ENCODE data around the gene ACKR4. TPM values are rescaled to one million over a fixed set of nuclear protein-coding genes. Genes with fewer than 3 reads are reported as not detected.

Gene ACKR4
- total and polyA plus RNA-seq, 2 donors from 2014 or later: 1.0 to 1.1 TPM

DNA sequence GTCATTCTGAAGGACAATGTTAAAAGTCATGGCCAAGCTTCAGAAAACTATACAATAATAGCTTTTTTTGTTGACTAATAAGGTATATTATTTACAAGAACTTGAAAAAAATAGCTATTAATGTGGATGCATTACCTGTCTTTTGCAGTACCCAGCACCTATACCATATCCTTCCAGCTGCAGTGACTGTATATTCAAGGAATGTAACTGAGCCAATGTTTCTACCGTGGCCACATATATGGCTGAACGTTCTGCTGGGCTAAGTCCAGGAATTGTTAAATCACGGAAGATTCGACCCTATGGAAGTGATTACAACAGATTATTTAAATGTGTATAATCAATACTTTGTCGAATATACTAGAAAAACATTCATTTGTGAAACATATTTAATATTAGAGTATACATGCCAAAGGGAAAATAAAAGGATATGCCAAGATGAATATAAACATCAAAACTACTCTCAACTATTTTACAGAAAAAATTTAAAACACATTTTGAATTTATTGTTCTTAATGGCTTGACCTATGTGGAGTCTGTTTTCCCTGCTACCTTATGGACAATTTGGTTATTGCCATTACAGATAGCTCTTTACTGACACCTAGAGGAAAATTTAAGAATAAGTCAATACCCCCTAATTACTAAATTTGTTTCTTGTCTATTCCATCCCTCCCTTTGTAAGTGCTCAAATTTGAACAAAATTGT is 44.9 kb downstream of the ACKR4 start:
- DNase-seq (peak in 2 of 5 donors; percentile 37 to 55), FAIRE-seq (peak; percentile 91)
- H3K27me3 ChIP-seq (ENCODE audit: control insufficient read depth, insufficient read depth, low read length): no peaks in the 10 kb centered on the region
- no peak overlapping the region for H3K9ac ChIP-seq (ENCODE audit: low read length in 3 of 3)
- no peaks in the 10 kb centered on the region for H3K4me1 ChIP-seq (ENCODE audit: control insufficient read depth in 2 of 3, insufficient read depth in 2 of 3, low read depth in 1 of 3, low read length in 3 of 3)
- H3K4me3 ChIP-seq (ENCODE audit: low read length in 3 of 3): no peak overlapping the region
- peaks cover 0 to 25% (median 10%) of the 10 kb centered on the region in 3 donors for H3K36me3 ChIP-seq (ENCODE audit: control insufficient read depth in 2 of 3, insufficient read depth in 3 of 3, low read length in 3 of 3)
- TF ChIP-seq, protein P1, sequence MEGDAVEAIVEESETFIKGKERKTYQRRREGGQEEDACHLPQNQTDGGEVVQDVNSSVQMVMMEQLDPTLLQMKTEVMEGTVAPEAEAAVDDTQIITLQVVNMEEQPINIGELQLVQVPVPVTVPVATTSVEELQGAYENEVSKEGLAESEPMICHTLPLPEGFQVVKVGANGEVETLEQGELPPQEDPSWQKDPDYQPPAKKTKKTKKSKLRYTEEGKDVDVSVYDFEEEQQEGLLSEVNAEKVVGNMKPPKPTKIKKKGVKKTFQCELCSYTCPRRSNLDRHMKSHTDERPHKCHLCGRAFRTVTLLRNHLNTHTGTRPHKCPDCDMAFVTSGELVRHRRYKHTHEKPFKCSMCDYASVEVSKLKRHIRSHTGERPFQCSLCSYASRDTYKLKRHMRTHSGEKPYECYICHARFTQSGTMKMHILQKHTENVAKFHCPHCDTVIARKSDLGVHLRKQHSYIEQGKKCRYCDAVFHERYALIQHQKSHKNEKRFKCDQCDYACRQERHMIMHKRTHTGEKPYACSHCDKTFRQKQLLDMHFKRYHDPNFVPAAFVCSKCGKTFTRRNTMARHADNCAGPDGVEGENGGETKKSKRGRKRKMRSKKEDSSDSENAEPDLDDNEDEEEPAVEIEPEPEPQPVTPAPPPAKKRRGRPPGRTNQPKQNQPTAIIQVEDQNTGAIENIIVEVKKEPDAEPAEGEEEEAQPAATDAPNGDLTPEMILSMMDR (IDR thresholded peaks at IDR 0.05; ENCODE audit: borderline replicate concordance, extremely low read depth, insufficient read depth): peak; percentile 55
- no peaks in the 10 kb centered on the region for H3K9me3 ChIP-seq (ENCODE audit: control insufficient read depth in 2 of 3, insufficient read depth in 1 of 3, low read length in 3 of 3)
- no peak overlapping the region for H3K27ac ChIP-seq (ENCODE audit: low read depth in 2 of 2, low read length in 2 of 2)
- intact Hi-C loops (cut with DNase I): loop anchor here (5.0 kb wide), 1 partner anchor 105 kb away; no protein-coding TSS in a partner anchor

DNA sequence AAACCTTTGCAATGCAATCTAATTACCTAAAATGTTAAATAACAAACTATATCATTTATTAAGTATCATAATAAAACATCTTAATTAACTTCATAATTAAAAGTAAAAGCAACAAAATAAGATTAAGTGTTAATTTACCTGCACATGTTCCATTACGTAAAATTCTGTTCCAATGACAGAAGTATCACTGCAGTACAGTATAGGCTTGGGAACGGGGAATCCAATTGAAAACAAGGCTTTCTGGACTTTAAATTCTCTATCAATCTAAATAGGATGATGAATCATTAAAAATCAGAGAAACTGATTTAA is 45.4 kb downstream of the ACKR4 start:
- no peak overlapping the region for H3K27ac ChIP-seq (ENCODE audit: low read depth in 2 of 2, low read length in 2 of 2)

DNA sequence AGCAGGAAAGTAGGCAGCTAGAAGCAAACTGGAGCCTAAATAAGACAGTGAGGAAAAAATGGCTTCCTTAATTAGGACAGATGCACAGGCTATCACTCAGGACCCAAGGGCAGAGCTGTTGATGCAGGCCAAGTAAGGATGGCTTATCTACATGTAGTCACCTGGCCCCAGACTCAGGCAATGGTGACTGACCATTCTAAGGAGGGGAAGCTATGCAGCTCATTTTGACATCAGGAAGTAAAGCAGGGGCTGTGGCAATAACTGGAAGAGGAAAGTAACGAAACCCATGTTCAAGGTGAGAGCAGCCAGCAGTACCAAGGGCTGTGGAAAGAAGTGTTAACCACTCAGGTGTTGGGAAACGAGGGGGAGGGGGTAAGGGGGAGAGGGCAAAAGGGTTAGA is 46.3 kb downstream of the ACKR4 start:
- DNase-seq (no peak), FAIRE-seq (no peak)
- Histone ChIP-seq H3K9me3 (ENCODE audit: control insufficient read depth in 2 of 3, insufficient read depth in 1 of 3, low read length in 3 of 3) (no peaks in the 10 kb centered on the region), H3K9ac (ENCODE audit: low read length in 3 of 3) (no peak overlapping the region), H3K27ac (ENCODE audit: low read depth in 2 of 2, low read length in 2 of 2) (no peak overlapping the region), H3K36me3 (ENCODE audit: control insufficient read depth in 2 of 3, insufficient read depth in 3 of 3, low read length in 3 of 3) (peaks cover 0 to 12% (median 10%) of the 10 kb centered on the region in 3 donors), H3K4me3 (ENCODE audit: low read length in 3 of 3) (no peak overlapping the region), H3K27me3 (ENCODE audit: control insufficient read depth, insufficient read depth, low read length) (no peaks in the 10 kb centered on the region), H3K4me1 (ENCODE audit: control insufficient read depth in 2 of 3, insufficient read depth in 2 of 3, low read depth in 1 of 3, low read length in 3 of 3) (no peaks in the 10 kb centered on the region)
- TF ChIP-seq, protein P1 (IDR thresholded peaks at IDR 0.05; ENCODE audit: borderline replicate concordance, extremely low read depth, insufficient read depth): no peak
- intact Hi-C loops (cut with DNase I): loop anchor here (5.0 kb wide), 1 partner anchor 106 kb away; no protein-coding TSS in a partner anchor

More for the DNA sequence above, 45.4 kb downstream of the ACKR4 start:
- no peak for DNase-seq
- TF ChIP-seq, protein P1 (IDR thresholded peaks at IDR 0.05; ENCODE audit: borderline replicate concordance, extremely low read depth, insufficient read depth): no peak
- intact Hi-C loops (cut with DNase I): loop anchor here (5.0 kb wide), 1 partner anchor 105 kb away; no protein-coding TSS in a partner anchor
- H3K9ac ChIP-seq (ENCODE audit: low read length in 3 of 3): no peak overlapping the region
- H3K27me3 ChIP-seq (ENCODE audit: control insufficient read depth, insufficient read depth, low read length): no peaks in the 10 kb centered on the region
- no peak for FAIRE-seq
- no peaks in the 10 kb centered on the region for H3K4me1 ChIP-seq (ENCODE audit: control insufficient read depth in 2 of 3, insufficient read depth in 2 of 3, low read depth in 1 of 3, low read length in 3 of 3)
- H3K9me3 ChIP-seq (ENCODE audit: control insufficient read depth in 2 of 3, insufficient read depth in 1 of 3, low read length in 3 of 3): no peaks in the 10 kb centered on the region
- H3K36me3 ChIP-seq (ENCODE audit: control insufficient read depth in 2 of 3, insufficient read depth in 3 of 3, low read length in 3 of 3): peaks cover 0 to 21% (median 10%) of the 10 kb centered on the region in 3 donors
- H3K4me3 ChIP-seq (ENCODE audit: low read length in 3 of 3): no peak overlapping the region
